ENCODE measurements around the gene LYRM9.
"Not testable (repeated sequence)": the region's sequence is repeated elsewhere in the genome, so short reads cannot be mapped to it uniquely, and the experiment has no call there.

LYRM9 gene

DNA sequence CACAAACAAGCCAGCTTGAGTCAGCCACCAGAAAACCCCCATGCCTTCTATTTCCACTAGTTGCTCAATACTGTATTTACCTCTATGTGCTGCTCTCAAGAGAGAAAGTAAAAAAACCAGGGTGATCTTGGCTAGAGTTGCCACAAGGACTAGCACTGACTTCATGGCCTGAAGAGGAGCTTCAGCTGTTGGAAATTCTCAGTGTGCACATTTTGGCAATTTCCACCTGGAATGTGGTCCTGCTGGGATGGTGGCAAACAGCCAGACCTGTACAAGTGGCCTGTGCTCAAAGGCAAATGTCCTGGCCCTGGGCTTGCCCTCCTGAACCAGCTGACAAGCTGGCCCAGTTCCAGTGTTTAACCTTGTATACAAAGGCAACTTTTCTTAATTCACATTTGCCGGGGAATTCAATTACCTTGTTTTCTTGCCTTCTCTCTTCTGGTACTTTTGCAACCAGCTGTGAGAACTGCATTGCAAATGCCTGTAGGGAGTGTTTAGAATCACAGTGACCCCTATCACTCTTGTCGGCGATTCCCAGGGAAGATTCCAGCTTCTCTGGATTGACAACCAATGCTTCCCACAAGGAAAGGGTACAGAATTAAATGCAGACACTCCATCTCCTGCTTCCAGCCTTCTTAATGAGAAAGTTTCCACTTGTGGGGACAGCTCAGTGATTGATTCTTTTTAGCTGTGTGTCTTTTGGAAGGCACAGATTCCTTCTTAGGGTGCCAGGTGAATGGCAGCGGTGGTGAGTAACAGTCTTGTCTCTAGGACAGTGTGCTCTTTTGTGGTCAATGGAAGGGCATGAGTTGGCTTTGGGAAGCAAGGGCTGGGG is 53.4 kb downstream of the LYRM9 start:
- DNase-seq (ENCODE audit: low read depth in 3 of 3), result not testable (repeated sequence)

DNA sequence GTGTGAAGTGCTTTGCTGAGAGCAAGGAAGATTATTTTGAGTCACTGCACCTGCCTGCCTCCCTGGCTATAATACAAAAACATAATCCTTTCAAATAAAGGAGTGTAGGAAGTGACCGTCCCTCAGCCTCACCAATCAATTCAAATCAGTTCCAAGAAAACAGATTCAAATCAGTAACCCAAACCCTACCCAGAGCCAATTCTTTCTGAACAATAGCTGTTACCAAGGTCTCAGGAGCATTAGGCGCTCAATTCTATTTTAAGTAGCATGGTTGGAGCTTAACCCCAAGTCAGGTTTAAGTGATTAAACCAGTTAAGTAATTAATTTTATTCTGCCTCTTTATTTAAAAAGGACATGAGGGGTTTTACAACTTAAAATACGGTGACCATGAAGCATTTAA is 54.6 kb downstream of the LYRM9 start:
- DNase-seq (ENCODE audit: low read depth in 3 of 3), result not testable (repeated sequence)

GRCh38 chr17:27837769-27838168 is 55.4 kb downstream of the LYRM9 start:
- DNase-seq (ENCODE audit: low read depth in 3 of 3), result not testable (repeated sequence)

DNA sequence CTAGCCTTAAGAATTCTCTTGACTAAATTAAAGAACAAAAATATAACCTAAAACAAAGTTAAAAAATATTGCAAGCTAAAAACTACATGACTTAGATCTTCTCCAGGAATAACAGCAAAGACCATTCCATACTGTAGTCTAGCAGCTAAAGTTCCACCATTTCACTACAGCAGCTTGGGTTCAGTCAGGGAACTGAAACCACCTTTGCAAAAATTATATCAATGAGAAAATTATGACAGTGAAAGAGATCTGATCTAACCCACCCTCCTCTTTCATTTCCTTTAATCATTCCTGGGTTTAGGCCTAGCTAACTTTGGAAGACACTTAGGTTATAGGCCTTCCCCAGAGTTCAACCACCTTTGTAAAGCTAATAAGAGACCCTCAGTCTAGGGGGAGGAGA is 56.5 kb downstream of the LYRM9 start:
- no peak for DNase-seq (ENCODE audit: low read depth in 3 of 3)

GRCh38 chr17:27834571-27834970 is 58.6 kb downstream of the LYRM9 start:
- no peak for DNase-seq (ENCODE audit: low read depth in 3 of 3)

- DNase-seq (ENCODE audit: low read depth in 3 of 3), result no peak
Observed at GRCh38 chr17:27832831-27833230, 60.3 kb downstream of the LYRM9 start.

GRCh38 chr17:27829888-27830287 is 63.3 kb downstream of the LYRM9 start:
- not testable (repeated sequence) for DNase-seq (ENCODE audit: low read depth in 3 of 3)

GRCh38 chr17:27829143-27829711 is 63.9 kb downstream of the LYRM9 start:
- not testable (repeated sequence) for DNase-seq (ENCODE audit: low read depth in 3 of 3)

Data from stimulated activated CD4-positive, alpha-beta T cell treated with anti-CD3 and anti-CD28 coated beads, TNF-alpha, amount 100 ng/mL, for 4 hours (primary cell).